ENCODE results near the gene CARNS1. TPM values are rescaled to one million over a fixed set of nuclear protein-coding genes. Genes with fewer than 3 reads are reported as not detected.
A peak's percentile ranks its signal among the peaks of the same experiment; 100 is the strongest.

CARNS1 gene
- total and polyA plus RNA-seq, 9 of the 15 experiments (the other 6 are each of a cell fraction or from before 2014, with no cell fraction given), result 0.01 to 0.18 (median 0.06) TPM; not detected in 3

DNA sequence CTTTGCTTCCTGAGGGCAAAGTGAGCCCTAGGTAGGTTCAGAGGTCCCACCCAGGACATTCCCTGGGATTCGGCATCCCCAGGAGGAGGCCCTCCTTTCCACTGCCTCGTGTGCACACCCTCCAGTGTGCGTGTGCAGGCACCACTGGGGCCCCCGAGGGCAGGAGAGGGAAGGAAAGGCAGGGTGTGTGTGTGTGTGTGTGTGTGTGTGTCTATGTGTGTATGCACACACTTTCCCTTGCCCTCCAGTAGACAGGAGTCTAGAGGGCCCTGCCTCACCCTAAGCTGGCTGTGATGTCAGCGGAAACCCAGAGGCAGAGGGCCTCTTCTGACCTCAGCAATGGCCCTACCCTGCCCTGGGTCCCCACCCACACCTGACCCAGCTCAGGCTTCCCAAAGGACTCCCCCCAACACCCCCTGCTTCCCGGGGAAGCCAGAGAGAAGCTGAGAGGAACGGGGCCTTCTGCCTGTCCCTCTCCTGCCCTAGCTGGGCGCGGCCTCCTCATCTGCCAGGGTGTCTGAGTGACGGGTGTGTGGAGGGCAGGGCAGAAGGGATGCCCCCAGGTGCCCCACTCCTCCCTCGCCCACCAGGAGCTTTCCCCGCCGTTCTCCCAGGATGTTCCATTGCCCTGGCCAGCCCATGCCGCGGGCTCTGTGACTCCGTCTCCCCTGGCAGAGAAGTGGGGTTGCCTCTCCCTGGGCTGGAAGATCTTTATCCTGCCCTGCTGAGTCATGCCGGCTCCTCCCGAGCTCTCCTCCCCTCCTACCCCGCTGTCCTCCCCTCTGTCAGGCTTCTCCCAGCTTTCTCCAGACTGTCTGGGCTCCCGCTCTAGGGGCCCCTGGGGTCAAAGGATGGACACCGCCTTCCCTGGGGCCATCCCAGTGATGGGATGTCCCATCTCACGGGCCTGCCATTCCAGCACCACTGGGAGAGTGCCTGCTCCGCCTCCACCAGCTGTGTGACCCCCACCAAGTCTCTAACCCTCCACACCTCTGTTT is 36.1 kb upstream of the CARNS1 start (continued):
- TF ChIP-seq TEAD4 (IDR thresholded peaks at IDR 0.05; ENCODE audit: low read length), result no peak
- TF ChIP-seq TEAD4 (CRISPR knock-in tag; IDR thresholded peaks at IDR 0.05; ENCODE audit: borderline replicate concordance), result no peak
- no peak for TF ChIP-seq ZNF764 (CRISPR knock-in tag; IDR thresholded peaks at IDR 0.05; ENCODE audit: low read depth)
- TF ChIP-seq, protein P1, sequence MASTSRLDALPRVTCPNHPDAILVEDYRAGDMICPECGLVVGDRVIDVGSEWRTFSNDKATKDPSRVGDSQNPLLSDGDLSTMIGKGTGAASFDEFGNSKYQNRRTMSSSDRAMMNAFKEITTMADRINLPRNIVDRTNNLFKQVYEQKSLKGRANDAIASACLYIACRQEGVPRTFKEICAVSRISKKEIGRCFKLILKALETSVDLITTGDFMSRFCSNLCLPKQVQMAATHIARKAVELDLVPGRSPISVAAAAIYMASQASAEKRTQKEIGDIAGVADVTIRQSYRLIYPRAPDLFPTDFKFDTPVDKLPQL (IDR thresholded peaks at IDR 0.05; ENCODE audit: extremely low read depth, insufficient read length), result no peak
- TF ChIP-seq ZNF41 (CRISPR knock-in tag; conservative IDR thresholded peaks at IDR 0.05), result no peak
- TF ChIP-seq NR2C2 (CRISPR knock-in tag; IDR thresholded peaks at IDR 0.05), result no peak
- TF ChIP-seq NR2C2 (tag; IDR thresholded peaks at IDR 0.05), result peak; percentile 52
- no peak for TF ChIP-seq FOXA3 (CRISPR knock-in tag; conservative IDR thresholded peaks at IDR 0.05 in 1 of 2, IDR thresholded peaks at IDR 0.05 in 1 of 2)
- no peak for TF ChIP-seq GABPA (tag; conservative IDR thresholded peaks at IDR 0.05; ENCODE audit: low read depth)
- TF ChIP-seq, protein P2, sequence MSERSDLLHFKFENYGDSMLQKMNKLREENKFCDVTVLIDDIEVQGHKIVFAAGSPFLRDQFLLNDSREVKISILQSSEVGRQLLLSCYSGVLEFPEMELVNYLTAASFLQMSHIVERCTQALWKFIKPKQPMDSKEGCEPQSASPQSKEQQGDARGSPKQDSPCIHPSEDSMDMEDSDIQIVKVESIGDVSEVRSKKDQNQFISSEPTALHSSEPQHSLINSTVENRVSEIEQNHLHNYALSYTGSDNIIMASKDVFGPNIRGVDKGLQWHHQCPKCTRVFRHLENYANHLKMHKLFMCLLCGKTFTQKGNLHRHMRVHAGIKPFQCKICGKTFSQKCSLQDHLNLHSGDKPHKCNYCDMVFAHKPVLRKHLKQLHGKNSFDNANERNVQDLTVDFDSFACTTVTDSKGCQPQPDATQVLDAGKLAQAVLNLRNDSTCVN (CRISPR knock-in tag; IDR thresholded peaks at IDR 0.05), result peak; percentile 23; the same call in 1 of the 2 replicates
- TF ChIP-seq ZNF436 (CRISPR knock-in tag; IDR thresholded peaks at IDR 0.05), result no peak
- no peak for TF ChIP-seq ZNF778 (CRISPR knock-in tag; IDR thresholded peaks at IDR 0.05)
- TF ChIP-seq, protein P3, sequence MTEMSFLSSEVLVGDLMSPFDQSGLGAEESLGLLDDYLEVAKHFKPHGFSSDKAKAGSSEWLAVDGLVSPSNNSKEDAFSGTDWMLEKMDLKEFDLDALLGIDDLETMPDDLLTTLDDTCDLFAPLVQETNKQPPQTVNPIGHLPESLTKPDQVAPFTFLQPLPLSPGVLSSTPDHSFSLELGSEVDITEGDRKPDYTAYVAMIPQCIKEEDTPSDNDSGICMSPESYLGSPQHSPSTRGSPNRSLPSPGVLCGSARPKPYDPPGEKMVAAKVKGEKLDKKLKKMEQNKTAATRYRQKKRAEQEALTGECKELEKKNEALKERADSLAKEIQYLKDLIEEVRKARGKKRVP (CRISPR knock-in tag; IDR thresholded peaks at IDR 0.05), result peak; percentile 19; the same call in 1 of the 2 replicates
- TF ChIP-seq ZNF431 (CRISPR knock-in tag; IDR thresholded peaks at IDR 0.05), result no peak
- no peak for TF ChIP-seq RFX1 (IDR thresholded peaks at IDR 0.05)
- peak; percentile 86; the same call in 1 of the 2 replicates for TF ChIP-seq GATAD2A (IDR thresholded peaks at IDR 0.05)
- TF ChIP-seq ZNF140 (CRISPR knock-in tag; IDR thresholded peaks at IDR 0.05), result no peak
- TF ChIP-seq ZNF57 (CRISPR knock-in tag; IDR thresholded peaks at IDR 0.05), result no peak
- TF ChIP-seq ZNF584 (CRISPR knock-in tag; IDR thresholded peaks at IDR 0.05; ENCODE audit: low read depth), result no peak; the same call in 1 of the 2 replicates
- TF ChIP-seq, protein P4, sequence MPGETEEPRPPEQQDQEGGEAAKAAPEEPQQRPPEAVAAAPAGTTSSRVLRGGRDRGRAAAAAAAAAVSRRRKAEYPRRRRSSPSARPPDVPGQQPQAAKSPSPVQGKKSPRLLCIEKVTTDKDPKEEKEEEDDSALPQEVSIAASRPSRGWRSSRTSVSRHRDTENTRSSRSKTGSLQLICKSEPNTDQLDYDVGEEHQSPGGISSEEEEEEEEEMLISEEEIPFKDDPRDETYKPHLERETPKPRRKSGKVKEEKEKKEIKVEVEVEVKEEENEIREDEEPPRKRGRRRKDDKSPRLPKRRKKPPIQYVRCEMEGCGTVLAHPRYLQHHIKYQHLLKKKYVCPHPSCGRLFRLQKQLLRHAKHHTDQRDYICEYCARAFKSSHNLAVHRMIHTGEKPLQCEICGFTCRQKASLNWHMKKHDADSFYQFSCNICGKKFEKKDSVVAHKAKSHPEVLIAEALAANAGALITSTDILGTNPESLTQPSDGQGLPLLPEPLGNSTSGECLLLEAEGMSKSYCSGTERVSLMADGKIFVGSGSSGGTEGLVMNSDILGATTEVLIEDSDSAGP (CRISPR knock-in tag; IDR thresholded peaks at IDR 0.05), result no peak
- TF ChIP-seq RBM14 (IDR thresholded peaks at IDR 0.05; ENCODE audit: borderline replicate concordance, insufficient read depth, low read depth, low read length), result no peak
- TF ChIP-seq POLR3A (IDR thresholded peaks at IDR 0.05; ENCODE audit: borderline replicate concordance, extremely low read depth, insufficient read depth, insufficient read length), result no peak
- TF ChIP-seq NCOA1 (IDR thresholded peaks at IDR 0.05; ENCODE audit: low read depth), result 0 out of 2 replicates have a peak, but pooled peaks have one; percentile 21

All from K562 (cell line).